Small intestine (tissue), 7 donors: ENCODE results near the gene FUNDC2. TPM values are rescaled to one million over a fixed set of nuclear protein-coding genes. Genes with fewer than 3 reads are reported as not detected.

Experiments
- DNase-seq, 2 donors: peaks; one replicate each; pipeline versions ENCODE4 v3.0.0 to v3.0.0-alpha.2; 2013
- FAIRE-seq: peaks from 2 replicates; lab custom pipeline; 2012; peaks lifted over from hg19 to GRCh38; lab: Jason Lieb, UNC
- H3K27ac ChIP-seq, 3 donors: one replicate each; pipeline ENCODE4 v1.5.1; 2013; ENCODE audit warnings: low read length in 2 of 3, mild to moderate bottlenecking in 2 of 3, control low read depth in 1 of 3, inconsistent platforms in 1 of 3, low read depth in 1 of 3, moderate library complexity in 1 of 3
- H3K27me3 ChIP-seq, 3 donors: one replicate each; pipeline ENCODE4 v1.6.1; 2013; ENCODE audit warnings: low read length in 3 of 3, inconsistent platforms in 1 of 3; ENCODE audit not compliant: control insufficient read depth in 3 of 3, insufficient read depth in 3 of 3
- H3K36me3 ChIP-seq, 3 donors: one replicate each; pipeline ENCODE4 v1.6.1; 2013; ENCODE audit warnings: low read length in 3 of 3, inconsistent platforms in 1 of 3, low read depth in 1 of 3, mild to moderate bottlenecking in 1 of 3, moderate library complexity in 1 of 3; ENCODE audit not compliant: control insufficient read depth in 3 of 3, insufficient read depth in 2 of 3
- H3K4me1 ChIP-seq, 3 donors: one replicate each; pipeline ENCODE4 v1.6.1; 2013; ENCODE audit warnings: low read length in 2 of 3, inconsistent platforms in 1 of 3, low read depth in 1 of 3, mild to moderate bottlenecking in 1 of 3, moderate library complexity in 1 of 3; ENCODE audit not compliant: control insufficient read depth in 3 of 3, insufficient read depth in 2 of 3
- H3K4me3 ChIP-seq, 3 donors: one replicate each; pipeline ENCODE4 v1.5.1; 2013; ENCODE audit warnings: low read length in 3 of 3, control low read depth in 1 of 3, inconsistent platforms in 1 of 3, low read depth in 1 of 3, mild to moderate bottlenecking in 1 of 3, moderate library complexity in 1 of 3
- H3K9me3 ChIP-seq, 2 donors: one replicate each; pipeline ENCODE4 v1.6.1; 2013; ENCODE audit warnings: low read depth in 1 of 2, low read length in 1 of 2; ENCODE audit not compliant: control insufficient read depth in 2 of 2, insufficient read depth in 1 of 2
- WGBS, 3 donors: extraction: QIAGEN DNeasy Blood & Tissue Kit; methylation state at CpG; one replicate each; pipeline ENCODE4 v1.1.7; 2013; 5-methylcytosine and 5-hydroxymethylcytosine counted together
- polyA plus RNA-seq, 4 donors: library from polyadenylated mRNA; stranded (reverse) in 3 of 4; unstranded in 1 of 4; fragments of 200-250 nt in 3 of 4; fragments of 120-200 nt in 1 of 4; gene quantifications; one replicate each; pipeline versions ENCODE4 v1.2.1 to v1.2.3, GENCODE V29; 2013
- donor health status: healthy with polysubstance abuse.
- donor health status: control.
- donor health status: control.
- donor health status: Bipolar disorder and iron deficiency.
- donor health status: healthy.

Gene FUNDC2
- polyA plus RNA-seq, 4 donors, result 77.9 to 129 (median 97.0) TPM

- DNase-seq (peak in 1 of 2 donors; percentile 3), FAIRE-seq (no peak)
- peak overlapping the region in 2 of 3 donors; percentile 51 to 55 for H3K4me3 ChIP-seq
- H3K4me1 ChIP-seq, result peaks cover 0 to 4% (median 0%) of the 10 kb centered on the region in 3 donors
- H3K27ac ChIP-seq, result peak overlapping the region in 2 of 3 donors; percentile 78 to 82
- no peaks in the 10 kb centered on the region for H3K36me3 ChIP-seq
- H3K9me3 ChIP-seq, result no peaks in the 10 kb centered on the region
- no peaks in the 10 kb centered on the region for H3K27me3 ChIP-seq
- WGBS, 3 donors, result 7 to 24% (median 13%) methylated on average over 3 of the region's 3 CpGs
These were observed 1.5 kb downstream of the FUNDC2 start for GRCh38 chrX:155028129-155028528.

GRCh38 chrX:155028877-155029291 is 2.2 kb downstream of the FUNDC2 start:
- H3K27ac ChIP-seq, result peak overlapping the region in 1 of 3 donors; percentile 61
- peak in 1 of 2 donors; percentile 51 for DNase-seq

DNA sequence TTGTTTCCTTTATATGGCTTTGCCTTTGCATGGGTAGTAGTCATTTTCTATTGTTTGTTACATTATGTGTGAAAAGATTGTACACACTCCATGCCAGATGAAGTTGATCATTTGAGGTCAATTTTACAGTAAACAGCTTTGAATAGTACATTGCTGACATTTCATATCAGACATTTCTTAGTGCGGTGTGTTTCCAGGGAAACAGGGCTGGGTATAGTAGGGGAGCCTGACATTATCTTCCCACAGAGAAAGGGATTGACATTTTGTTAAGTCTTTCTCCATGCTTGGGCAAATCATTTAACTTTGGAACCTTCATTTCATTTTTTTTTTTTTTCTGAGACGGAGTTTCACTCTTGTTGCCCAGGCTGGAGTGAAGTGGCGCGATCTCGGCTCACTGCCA is 5.0 kb downstream of the FUNDC2 start:
- Histone ChIP-seq H3K36me3 (peaks cover 0 to 2% (median 0%) of the 10 kb centered on the region in 3 donors), H3K4me3 (no peak overlapping the region), H3K27ac (no peak overlapping the region), H3K9me3 (no peaks in the 10 kb centered on the region), H3K27me3 (no peaks in the 10 kb centered on the region), H3K4me1 (peaks cover 0 to 4% (median 0%) of the 10 kb centered on the region in 3 donors)
- WGBS, 3 donors, result 91 to 92% (median 91%) methylated on average over 5 of the region's 5 CpGs
- FAIRE-seq (no peak), DNase-seq (no peak)

More at GRCh38 chrX:155028877-155029291, 2.2 kb downstream of the FUNDC2 start:
- 71 to 88% (median 88%) methylated on average over 2 of the region's 2 CpGs for WGBS, 3 donors
- Histone ChIP-seq H3K4me3 (no peak overlapping the region), H3K4me1 (peaks cover 0 to 4% (median 0%) of the 10 kb centered on the region in 3 donors), H3K9me3 (no peaks in the 10 kb centered on the region), H3K36me3 (no peaks in the 10 kb centered on the region), H3K27me3 (no peaks in the 10 kb centered on the region)
- no peak for FAIRE-seq

- Histone ChIP-seq H3K36me3 (peaks cover 0 to 2% (median 0%) of the 10 kb centered on the region in 3 donors), H3K27me3 (no peaks in the 10 kb centered on the region), H3K9me3 (no peaks in the 10 kb centered on the region), H3K27ac (no peak overlapping the region), H3K4me1 (no peaks in the 10 kb centered on the region), H3K4me3 (no peak overlapping the region)
- 91 to 96% (median 92%) methylated on average over 4 of the region's 4 CpGs for WGBS, 3 donors
- FAIRE-seq (no peak), DNase-seq (no peak)
These were observed 9.0 kb downstream of the FUNDC2 start for GRCh38 chrX:155035688-155036087.

- no peak overlapping the region for H3K27ac ChIP-seq
These were observed 19.6 kb downstream of the FUNDC2 start for GRCh38 chrX:155046129-155046810.

DNA sequence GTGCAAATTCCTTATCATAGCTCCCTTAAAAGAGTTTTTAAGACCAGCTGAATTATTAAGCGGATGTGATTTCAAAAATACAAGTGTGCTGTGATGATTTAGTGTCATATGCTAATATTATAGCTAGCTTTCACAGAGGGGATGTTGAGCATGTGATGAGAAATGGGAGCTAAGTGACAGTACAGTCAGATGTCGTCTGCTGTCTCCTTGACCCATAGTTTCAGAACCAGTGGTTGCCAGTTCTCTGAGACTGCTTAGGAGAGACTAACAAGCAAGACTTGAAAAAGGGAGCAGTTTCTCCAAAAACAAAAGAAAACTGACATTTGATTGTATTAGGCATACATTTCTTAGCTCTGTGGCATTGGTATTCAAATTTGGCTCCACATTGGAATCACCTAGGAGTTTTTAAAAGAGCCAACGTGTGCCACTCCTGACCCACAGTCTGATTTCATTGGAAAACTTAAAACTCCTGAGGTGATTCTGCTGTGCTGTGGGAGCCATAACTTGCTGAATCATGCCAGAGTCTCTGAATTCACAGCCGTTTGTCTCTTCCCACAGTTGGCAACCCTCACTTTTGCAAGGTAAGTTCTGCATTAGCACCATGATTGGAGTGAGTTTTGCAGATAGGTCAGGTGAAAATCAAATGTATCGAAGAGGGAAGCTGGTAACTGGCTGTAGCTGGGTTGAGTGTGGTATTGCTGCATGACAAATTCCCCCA is 20.3 kb downstream of the FUNDC2 start:
- no peak overlapping the region for H3K27ac ChIP-seq
- H3K4me1 ChIP-seq, result no peaks in the 10 kb centered on the region
- H3K36me3 ChIP-seq, result peaks cover 0 to 3% (median 2%) of the 10 kb centered on the region in 3 donors
- H3K4me3 ChIP-seq, result no peak overlapping the region
- no peak for DNase-seq
- FAIRE-seq, result no peak
- 73 to 94% (median 79%) methylated on average over 5 of the region's 5 CpGs for WGBS, 3 donors
- no peaks in the 10 kb centered on the region for H3K27me3 ChIP-seq
- H3K9me3 ChIP-seq, result no peaks in the 10 kb centered on the region

More at GRCh38 chrX:155046129-155046810, 19.6 kb downstream of the FUNDC2 start:
- DNase-seq (no peak), FAIRE-seq (no peak)
- Histone ChIP-seq H3K4me1 (no peaks in the 10 kb centered on the region), H3K4me3 (no peak overlapping the region), H3K27me3 (no peaks in the 10 kb centered on the region), H3K9me3 (no peaks in the 10 kb centered on the region), H3K36me3 (peaks cover 0 to 2% (median 0%) of the 10 kb centered on the region in 3 donors)
- WGBS, 3 donors, result 72 to 91% (median 90%) methylated on average over 6 of the region's 6 CpGs

GRCh38 chrX:155048977-155049619 is 22.5 kb downstream of the FUNDC2 start:
- Histone ChIP-seq H3K9me3 (no peaks in the 10 kb centered on the region), H3K4me3 (no peak overlapping the region), H3K4me1 (no peaks in the 10 kb centered on the region), H3K27ac (no peak overlapping the region), H3K36me3 (peaks cover 2 to 3% (median 2%) of the 10 kb centered on the region in 3 donors), H3K27me3 (no peaks in the 10 kb centered on the region)
- WGBS, 3 donors, result 43 to 53% (median 53%) methylated on average over 9 of the region's 9 CpGs
- no peak for FAIRE-seq
- peak; percentile 29 to 60 for DNase-seq
